Adrenal gland (tissue), 12 donors: ENCODE data around the gene FAM83C. TPM values are rescaled to one million over a fixed set of nuclear protein-coding genes. Genes with fewer than 3 reads are reported as not detected.

Experiments used
- DNase-seq, 7 donors: peaks; one replicate each; pipeline ENCODE4 v3.0.0-alpha.2; 2019 to 2020
- H3K27ac ChIP-seq, 5 donors: fragments of 200-600 bp; sonication (generic) in 4 of 5; 1 replicate in 3 of 5; 2 replicates in 2 of 5; pipeline versions ENCODE4 v1.5.1 to v1.8.0; 2016 to 2020; ENCODE audit warnings: mild to moderate bottlenecking in 1 of 5
- H3K27me3 ChIP-seq: fragments of 200-600 bp; 2 replicates; pipeline ENCODE4 v1.8.0; 2021
- H3K36me3 ChIP-seq, 2 donors: fragments of 200-600 bp; replicated peaks in 1 of 2; 1 replicate in 1 of 2; 2 replicates in 1 of 2; pipeline versions ENCODE4 v1.5.1 to v1.8.0; 2018 to 2022
- H3K4me1 ChIP-seq, 2 donors: fragments of 200-600 bp; replicated peaks in 1 of 2; 1 replicate in 1 of 2; 2 replicates in 1 of 2; pipeline versions ENCODE4 v1.5.1 to v1.8.0; 2018 to 2021
- H3K4me3 ChIP-seq, 4 donors: fragments of 200-600 bp; sonication (generic) in 3 of 4; one replicate each; pipeline ENCODE4 v1.5.1; 2016 to 2018
- H3K9me3 ChIP-seq, 3 donors: fragments of 200-600 bp; sonication (generic) in 1 of 3; replicated peaks in 1 of 3; 1 replicate in 2 of 3; 2 replicates in 1 of 3; pipeline versions ENCODE4 v1.5.1 to v1.8.0; 2016 to 2021
- CTCF ChIP-seq, 6 experiments: fragments of 450-650 bp in 4 of 6; fragments of 200-600 bp in 2 of 6; sonication (generic) in 1 of 6; IDR thresholded peaks; 1 replicate in 5 of 6; 2 replicates in 1 of 6; pipeline versions ENCODE4 v1.5.1 to v1.8.0; 2016 to 2021; ENCODE audit warnings: antibody characterized with exemption in 6 of 6, mild to moderate bottlenecking in 2 of 6, moderate library complexity in 1 of 6
- POLR2A ChIP-seq, 2 donors: fragments of 450-650 bp; IDR thresholded peaks; one replicate each; pipeline ENCODE4 v1.6.1; 2017; ENCODE audit warnings: antibody characterized with exemption in 2 of 2, mild to moderate bottlenecking in 2 of 2, moderate library complexity in 1 of 2
- WGBS, 4 donors: extraction: QIAGEN DNeasy Blood & Tissue Kit in 2 of 4; methylation state at CpG; one replicate each; pipeline versions ENCODE4 v1.1.5 to v1.1.7; 2013 to 2017; 5-methylcytosine and 5-hydroxymethylcytosine counted together
- intact Hi-C, 2 donors: fragments of 100-400 bp; cut with DNase I; formaldehyde crosslinking; loops; one replicate each; pipeline versions ENCODE4 v1.14.1 to v1.15.0; 2022 to 2023
- polyA plus RNA-seq, 3 donors: library from polyadenylated mRNA; stranded (reverse); fragments of 200-250 nt in 2 of 3; fragments of 350-450 nt in 1 of 3; fragmentation: Illumina TruSeq in 1 of 3; extraction: RNeasy Lipid Tissue Mini Kit (QIAGEN cat#74804) in 1 of 3; gene quantifications; one replicate each; pipeline ENCODE4 v1.2.3, GENCODE V29; 2013 to 2014
- total RNA-seq, 9 donors: library from RNA; depleted of rRNA in 4 of 9; stranded (reverse); fragments of >200 nt in 4 of 9; fragments of 120-200 nt in 1 of 9; fragmentation: NEBNext Ultra II Directional in 1 of 9; extraction: Animal tissue kit (Norgen Biotek cat#: 25700) in 1 of 9; gene quantifications; one replicate each; pipeline versions ENCODE4 v1.1.0 to v1.2.4, GENCODE V29; 2013 to 2023
- donor health status: healthy with polysubstance abuse.
- donor health status: Bipolar disorder and iron deficiency.
- donor health status: DM: yes; HTN: yes; CAD: no.
- donor health status: DM: no; HTN: no; CAD: no.
- donor health status: DM: no; HTN: no; CAD: no.
- donor health status: DM: yes; HTN: yes; CAD: no.

FAM83C gene
- total and polyA plus RNA-seq, 12 donors: 0.03 to 0.11 TPM; not detected in 10

- no peaks in the 10 kb centered on the region for H3K27me3 ChIP-seq
- intact Hi-C loops: no loop called here
- no peak for TF ChIP-seq POLR2A (IDR thresholded peaks at IDR 0.05)
- no peak for TF ChIP-seq CTCF (IDR thresholded peaks at IDR 0.05)
- H3K4me3 ChIP-seq: no peak overlapping the region
- 87 to 97% (median 95%) methylated on average over 3 of the region's 3 CpGs for WGBS, 4 donors
- no peaks in the 10 kb centered on the region for H3K9me3 ChIP-seq
- H3K27ac ChIP-seq: no peak overlapping the region
- peaks cover 0 to 9% of the 10 kb centered on the region in 2 donors for H3K4me1 ChIP-seq
- H3K36me3 ChIP-seq: no peaks in the 10 kb centered on the region
- DNase-seq: no peak
These were observed 28.3 kb upstream of the FAM83C start for GRCh38 chr20:35320396-35321126.

- Histone ChIP-seq H3K36me3 (no peaks in the 10 kb centered on the region), H3K9me3 (no peaks in the 10 kb centered on the region), H3K27ac (no peak overlapping the region), H3K27me3 (no peaks in the 10 kb centered on the region), H3K4me3 (no peak overlapping the region), H3K4me1 (peaks cover 0 to 9% of the 10 kb centered on the region in 2 donors)
- TF ChIP-seq CTCF (IDR thresholded peaks at IDR 0.05) (no peak), POLR2A (IDR thresholded peaks at IDR 0.05) (no peak)
- DNase-seq: no peak
- intact Hi-C loops: no loop called here
These were observed 27.6 kb upstream of the FAM83C start for GRCh38 chr20:35319871-35320197.

GRCh38 chr20:35319192-35319870, 27.1 kb upstream of the FAM83C start:
- peaks cover 0 to 9% of the 10 kb centered on the region in 2 donors for H3K4me1 ChIP-seq
- no peaks in the 10 kb centered on the region for H3K27me3 ChIP-seq
- H3K9me3 ChIP-seq: no peaks in the 10 kb centered on the region
- no peaks in the 10 kb centered on the region for H3K36me3 ChIP-seq
- intact Hi-C loops: no loop called here
- TF ChIP-seq CTCF (IDR thresholded peaks at IDR 0.05) (no peak), POLR2A (IDR thresholded peaks at IDR 0.05) (no peak)
- no peak overlapping the region for H3K4me3 ChIP-seq
- DNase-seq: no peak
- 78 to 82% (median 80%) methylated on average over 5 of the region's 5 CpGs for WGBS, 4 donors
- no peak overlapping the region for H3K27ac ChIP-seq

GRCh38 chr20:35318502-35319157, 26.4 kb upstream of the FAM83C start:
- WGBS, 4 donors: 73 to 78% (median 75%) methylated on average over 6 of the region's 6 CpGs
- no peaks in the 10 kb centered on the region for H3K27me3 ChIP-seq
- TF ChIP-seq POLR2A (IDR thresholded peaks at IDR 0.05): no peak
- no peak for TF ChIP-seq CTCF (IDR thresholded peaks at IDR 0.05)
- H3K4me1 ChIP-seq: peaks cover 0 to 9% of the 10 kb centered on the region in 2 donors
- intact Hi-C loops: no loop called here
- H3K4me3 ChIP-seq: no peak overlapping the region
- no peaks in the 10 kb centered on the region for H3K9me3 ChIP-seq
- peak in 2 of 7 donors; percentile 35 to 49 for DNase-seq
- no peak overlapping the region for H3K27ac ChIP-seq
- no peaks in the 10 kb centered on the region for H3K36me3 ChIP-seq
